PC-3 (cell line): ENCODE results near the gene NDUFA13. TPM values are rescaled to one million over a fixed set of nuclear protein-coding genes. Genes with fewer than 3 reads are reported as not detected.

Experiments
- ATAC-seq: fragments of 200-7000 bp; cut with Tn5 transposase; 2 replicates; pipeline ENCODE4 v1.9.1; 2020; ENCODE audit warnings: mild to moderate bottlenecking, moderate library complexity
- BruUV-seq: library from RNA; stranded (reverse); fragments of 400-500 nt; replicated peaks from 2 replicates; lab custom pipeline; 2021; lab: Mats Ljungman, UMichigan
- CTCF ChIA-PET: fragments of 300-600 bp; sonication (Branson Sonifier 250); formaldehyde crosslinking; loops from one replicate; lab custom pipeline; 2022; ENCODE audit warnings: antibody characterized with exemption; lab: Charles Lee
- POLR2A ChIA-PET: fragments of 300-600 bp; sonication (Branson Sonifier 250); formaldehyde crosslinking; loops from one replicate; lab custom pipeline; 2022; ENCODE audit warnings: antibody characterized with exemption; ENCODE audit not compliant: unreplicated experiment; lab: Charles Lee
- DNase-seq: peaks from one replicate; pipeline ENCODE4 v3.0.0-alpha.2; 2015
- H2AFZ ChIP-seq: fragments of 300-600 bp; sonication (generic); 2 replicates; pipeline ENCODE4 v1.6.0; 2016; ENCODE audit warnings: antibody characterized with exemption, low read length
- H3F3A ChIP-seq: fragments of 300-600 bp; sonication (generic); one replicate; pipeline ENCODE4 v1.6.0; 2017; ENCODE audit warnings: antibody characterized with exemption, low read length, control low read depth, mild to moderate bottlenecking; ENCODE audit not compliant: unreplicated experiment
- H3K27ac ChIP-seq: fragments of 300-600 bp; sonication (generic); 2 replicates; pipeline ENCODE4 v1.5.1; 2016; ENCODE audit warnings: mild to moderate bottlenecking, low read length
- H3K27me3 ChIP-seq: fragments of 300-600 bp; sonication (generic); 2 replicates; pipeline ENCODE4 v1.6.1; 2016; ENCODE audit warnings: low read length, mixed read lengths
- H3K36me3 ChIP-seq: fragments of 300-600 bp; sonication (generic); 2 replicates; pipeline ENCODE4 v1.6.1; 2016; ENCODE audit warnings: low read depth, mixed run types, low read length, mixed read lengths
- H3K4me1 ChIP-seq: fragments of 300-600 bp; sonication (generic); 2 replicates; pipeline ENCODE4 v1.5.1; 2016; ENCODE audit warnings: low read length; ENCODE audit not compliant: insufficient read depth
- H3K4me2 ChIP-seq: fragments of 300-600 bp; sonication (generic); 2 replicates; pipeline ENCODE4 v1.6.0; 2016; ENCODE audit warnings: low read length
- H3K4me3 ChIP-seq: fragments of 300-600 bp; sonication (generic); 2 replicates; pipeline ENCODE4 v1.5.1; 2016; ENCODE audit warnings: mild to moderate bottlenecking, low read length, mixed read lengths
- H3K79me2 ChIP-seq: fragments of 300-600 bp; sonication (generic); 2 replicates; pipeline ENCODE4 v1.6.1; 2017; ENCODE audit warnings: low read length, mixed read lengths
- H3K9ac ChIP-seq: fragments of 300-600 bp; sonication (generic); 2 replicates; pipeline ENCODE4 v1.6.0; 2016; ENCODE audit warnings: mild to moderate bottlenecking, low read length
- H3K9me2 ChIP-seq: fragments of 300-600 bp; sonication (generic); replicated peaks from 2 replicates; pipeline ENCODE4 v1.6.1; 2016; ENCODE audit warnings: mixed run types, low read length, mixed read lengths
- H3K9me3 ChIP-seq: fragments of 300-600 bp; sonication (generic); 2 replicates; pipeline ENCODE4 v1.6.1; 2016; ENCODE audit warnings: low read length, mixed read lengths
- H4K20me1 ChIP-seq: fragments of 300-600 bp; sonication (generic); 2 replicates; pipeline ENCODE4 v1.6.1; 2016; ENCODE audit warnings: low read length, mixed read lengths
- EZH2 ChIP-seq: fragments of 300-600 bp; sonication (generic); IDR thresholded peaks from one replicate; pipeline ENCODE4 v1.6.1; 2017; ENCODE audit warnings: antibody characterized with exemption, mild to moderate bottlenecking, low read length; ENCODE audit not compliant: unreplicated experiment
- EZH2phosphoT487 ChIP-seq: fragments of 300-600 bp; sonication (generic); IDR thresholded peaks from 2 replicates; pipeline ENCODE4 v1.6.1; 2018; ENCODE audit warnings: mild to moderate bottlenecking, antibody characterized with exemption, low read length, borderline replicate concordance
- intact Hi-C: fragments of 100-400 bp; cut with micrococcal nuclease; formaldehyde crosslinking; loops from 2 replicates; pipeline ENCODE4 v1.9.0; 2023
- total RNA-seq: library from RNA; depleted of rRNA; stranded (reverse); fragments of >200 nt; gene quantifications from 2 replicates; pipeline ENCODE4 v1.2.3, GENCODE V29; 2014
- TF ChIP-seq, protein P1 (sequence below): fragments of 300-600 bp; sonication (generic); conservative IDR thresholded peaks from 2 replicates; pipeline ENCODE4 v1.5.1; 2017; ENCODE audit warnings: antibody characterized with exemption, low read depth, mild to moderate bottlenecking, low read length

Gene NDUFA13
- total RNA-seq, 1 experiment from 2014 or later, result 481 TPM

DNA sequence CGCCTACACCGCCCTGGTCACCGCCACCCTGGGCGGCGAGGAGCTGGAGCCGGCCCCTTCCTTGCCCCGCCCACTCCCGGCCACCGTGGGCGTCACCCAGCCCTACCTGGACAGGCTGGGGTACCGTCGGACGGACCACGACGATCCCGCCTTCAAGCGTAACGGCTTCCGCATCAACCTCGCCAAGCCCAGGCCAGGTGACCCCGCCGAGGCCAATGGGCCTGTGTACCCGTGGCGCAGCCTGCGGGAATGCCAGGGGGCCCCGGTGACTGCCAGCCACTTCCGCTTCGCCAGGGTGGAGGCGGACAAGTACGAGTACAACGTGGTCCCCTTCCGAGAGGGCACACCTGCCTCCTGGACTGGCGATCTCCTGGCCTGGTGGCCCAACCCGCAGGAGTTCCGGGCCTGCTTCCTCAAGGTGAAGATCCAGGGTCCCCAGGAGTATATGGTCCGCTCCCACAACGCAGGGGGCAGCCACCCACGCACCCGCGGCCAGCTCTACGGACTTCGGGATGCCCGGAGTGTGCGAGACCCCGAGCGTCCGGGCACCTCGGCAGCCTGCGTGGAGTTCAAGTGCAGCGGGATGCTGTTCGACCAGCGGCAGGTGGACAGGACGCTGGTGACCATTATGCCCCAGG lies 29.0 kb downstream of the NDUFA13 start:
- Histone ChIP-seq H3K9ac (no peak overlapping the region), H4K20me1 (no peaks in the 10 kb centered on the region), H3K9me3 (no peaks in the 10 kb centered on the region), H3K4me3 (no peak overlapping the region), H3K27me3 (no peaks in the 10 kb centered on the region), H2AFZ (no peak overlapping the region), H3K79me2 (no peaks in the 10 kb centered on the region), H3F3A (no peaks in the 10 kb centered on the region), H3K4me1 (peaks cover 5% of the 10 kb centered on the region; the same call in 1 of the 2 replicates), H3K9me2 (no peaks in the 10 kb centered on the region), H3K4me2 (no peak overlapping the region), H3K36me3 (no peaks in the 10 kb centered on the region), H3K27ac (no peak overlapping the region)
- DNase-seq (no peak), ATAC-seq (no peak)
- ChIA-PET POLR2A (no interaction called here), CTCF (no interaction called here)
- intact Hi-C loops, result no loop called here
- no peak for TF ChIP-seq EZH2phosphoT487
- BruUV-seq, result no TSS peak

DNA sequence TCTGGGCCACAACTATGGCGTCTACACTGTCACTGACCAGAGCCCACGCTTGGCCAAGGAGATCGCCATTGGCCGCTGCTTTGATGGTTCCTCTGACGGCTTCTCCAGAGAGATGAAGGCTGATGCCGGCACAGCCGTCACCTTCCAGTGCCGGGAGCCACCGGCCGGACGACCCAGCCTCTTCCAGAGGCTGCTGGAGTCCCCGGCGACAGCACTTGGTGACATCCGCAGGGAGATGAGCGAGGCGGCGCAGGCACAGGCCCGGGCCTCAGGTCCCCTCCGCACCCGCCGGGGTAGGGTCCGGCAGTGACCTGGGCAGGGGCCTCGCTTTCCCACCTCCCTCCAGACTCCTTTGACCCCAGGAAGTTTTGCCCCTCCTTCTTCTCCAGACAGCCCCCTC lies 29.7 kb downstream of the NDUFA13 start:
- ATAC-seq (no peak), DNase-seq (no peak)
- Histone ChIP-seq H3K79me2 (no peaks in the 10 kb centered on the region), H3K9me2 (no peaks in the 10 kb centered on the region), H2AFZ (no peak overlapping the region), H3K4me2 (no peak overlapping the region), H3K27ac (no peak overlapping the region), H3F3A (no peaks in the 10 kb centered on the region), H3K4me3 (no peak overlapping the region), H3K4me1 (peaks cover 4% of the 10 kb centered on the region; the same call in 1 of the 2 replicates), H3K9ac (no peak overlapping the region), H3K27me3 (no peaks in the 10 kb centered on the region), H3K36me3 (no peaks in the 10 kb centered on the region), H3K9me3 (no peaks in the 10 kb centered on the region), H4K20me1 (no peaks in the 10 kb centered on the region)
- TF ChIP-seq EZH2 (no peak), EZH2phosphoT487 (no peak)
- TF ChIP-seq, protein P1, sequence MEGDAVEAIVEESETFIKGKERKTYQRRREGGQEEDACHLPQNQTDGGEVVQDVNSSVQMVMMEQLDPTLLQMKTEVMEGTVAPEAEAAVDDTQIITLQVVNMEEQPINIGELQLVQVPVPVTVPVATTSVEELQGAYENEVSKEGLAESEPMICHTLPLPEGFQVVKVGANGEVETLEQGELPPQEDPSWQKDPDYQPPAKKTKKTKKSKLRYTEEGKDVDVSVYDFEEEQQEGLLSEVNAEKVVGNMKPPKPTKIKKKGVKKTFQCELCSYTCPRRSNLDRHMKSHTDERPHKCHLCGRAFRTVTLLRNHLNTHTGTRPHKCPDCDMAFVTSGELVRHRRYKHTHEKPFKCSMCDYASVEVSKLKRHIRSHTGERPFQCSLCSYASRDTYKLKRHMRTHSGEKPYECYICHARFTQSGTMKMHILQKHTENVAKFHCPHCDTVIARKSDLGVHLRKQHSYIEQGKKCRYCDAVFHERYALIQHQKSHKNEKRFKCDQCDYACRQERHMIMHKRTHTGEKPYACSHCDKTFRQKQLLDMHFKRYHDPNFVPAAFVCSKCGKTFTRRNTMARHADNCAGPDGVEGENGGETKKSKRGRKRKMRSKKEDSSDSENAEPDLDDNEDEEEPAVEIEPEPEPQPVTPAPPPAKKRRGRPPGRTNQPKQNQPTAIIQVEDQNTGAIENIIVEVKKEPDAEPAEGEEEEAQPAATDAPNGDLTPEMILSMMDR, result no peak
- intact Hi-C loops, result no loop called here
- CTCF ChIA-PET, result no interaction called here
- POLR2A ChIA-PET, result no interaction called here
- BruUV-seq, result no TSS peak

DNA sequence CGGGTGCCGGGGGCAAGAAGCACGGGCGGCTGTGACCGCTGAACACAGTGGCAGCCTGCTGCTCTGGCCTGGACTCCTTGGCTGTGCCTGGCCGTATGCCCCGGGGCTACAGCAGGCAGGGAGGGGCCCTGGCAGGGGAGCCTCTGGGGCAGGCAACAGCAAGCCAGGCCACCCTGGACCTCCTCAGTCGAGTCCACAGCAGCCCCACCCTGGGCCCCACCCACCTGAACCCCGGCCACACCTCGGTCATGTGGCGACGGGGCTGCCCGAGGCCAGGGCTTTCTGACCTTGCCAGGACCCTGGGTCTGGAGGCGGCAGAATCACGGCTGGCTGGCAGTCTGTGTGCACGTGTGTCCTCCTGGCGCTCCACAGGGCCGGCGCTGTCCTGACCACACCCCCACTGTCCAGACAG lies 30.7 kb downstream of the NDUFA13 start:
- H3K36me3 ChIP-seq, result no peaks in the 10 kb centered on the region
- intact Hi-C loops, result no loop called here
- H2AFZ ChIP-seq, result no peak overlapping the region
- H3K4me1 ChIP-seq, result no peaks in the 10 kb centered on the region
- no peak overlapping the region for H3K4me3 ChIP-seq
- BruUV-seq, result no TSS peak
- H3K9ac ChIP-seq, result no peak overlapping the region
- no peaks in the 10 kb centered on the region for H3K9me3 ChIP-seq
- TF ChIP-seq EZH2 (no peak), EZH2phosphoT487 (no peak)
- TF ChIP-seq, protein P1, result no peak
- DNase-seq (no peak), ATAC-seq (peak; percentile 39; the same call in 1 of the 2 replicates)
- H3F3A ChIP-seq, result no peaks in the 10 kb centered on the region
- H3K27ac ChIP-seq, result no peak overlapping the region
- H3K4me2 ChIP-seq, result no peak overlapping the region
- H3K9me2 ChIP-seq, result no peaks in the 10 kb centered on the region
- no peaks in the 10 kb centered on the region for H4K20me1 ChIP-seq
- ChIA-PET CTCF (no interaction called here), POLR2A (no interaction called here)
- no peaks in the 10 kb centered on the region for H3K79me2 ChIP-seq
- H3K27me3 ChIP-seq, result no peaks in the 10 kb centered on the region
